GM23338 (cell line): ENCODE data around the gene MRTFA. TPM values are rescaled to one million over a fixed set of nuclear protein-coding genes. Genes with fewer than 3 reads are reported as not detected.

Source experiments
- ATAC-seq: fragments of 200-7000 bp; cut with Tn5 transposase; 3 replicates; pipeline ENCODE4 v1.9.1; 2020
- DNase-seq: peaks from one replicate; pipeline ENCODE4 v3.0.0-alpha.2; 2015; ENCODE audit warnings: low spot score
- H2AFZ ChIP-seq: fragments of 200-600 bp; sonication (generic); 2 replicates; pipeline ENCODE4 v1.8.0; 2016; ENCODE audit warnings: antibody characterized with exemption, mild to moderate bottlenecking, moderate library complexity
- H3F3A ChIP-seq: fragments of 200-600 bp; sonication (generic); replicated peaks from 2 replicates; pipeline ENCODE4 v1.8.0; 2017; ENCODE audit warnings: antibody characterized with exemption, mixed run types, low read depth
- H3K27ac ChIP-seq: fragments of 200-600 bp; sonication (generic); 2 replicates; pipeline ENCODE4 v1.6.1; 2016; ENCODE audit warnings: low read depth
- H3K27me3 ChIP-seq: fragments of 200-600 bp; sonication (generic); 2 replicates; pipeline ENCODE4 v1.8.0; 2016; ENCODE audit warnings: mild to moderate bottlenecking, mixed run types, moderate library complexity; ENCODE audit not compliant: insufficient read depth
- H3K36me3 ChIP-seq: fragments of 200-600 bp; sonication (generic); 2 replicates; pipeline ENCODE4 v1.8.0; 2016; ENCODE audit warnings: mild to moderate bottlenecking; ENCODE audit not compliant: insufficient read depth
- H3K4me1 ChIP-seq: fragments of 200-600 bp; sonication (generic); 2 replicates; pipeline ENCODE4 v1.8.0; 2016; ENCODE audit warnings: mild to moderate bottlenecking, moderate library complexity; ENCODE audit not compliant: insufficient read depth
- H3K4me2 ChIP-seq: fragments of 200-600 bp; sonication (generic); 2 replicates; pipeline ENCODE4 v1.7.1; 2017; ENCODE audit warnings: mixed run types
- H3K4me3 ChIP-seq: fragments of 200-600 bp; sonication (generic); 2 replicates; pipeline ENCODE4 v1.6.1; 2016; ENCODE audit warnings: mixed run types
- H3K79me2 ChIP-seq: fragments of 200-600 bp; sonication (generic); replicated peaks from 2 replicates; pipeline ENCODE4 v1.8.0; 2017; ENCODE audit warnings: mild to moderate bottlenecking; ENCODE audit not compliant: insufficient read depth
- H3K9me2 ChIP-seq: fragments of 200-600 bp; sonication (generic); 2 replicates; pipeline ENCODE4 v1.8.0; 2017; ENCODE audit not compliant: insufficient read depth
- H4K20me1 ChIP-seq: fragments of 200-600 bp; sonication (generic); replicated peaks from 2 replicates; pipeline ENCODE4 v1.8.0; 2017; ENCODE audit warnings: mild to moderate bottlenecking; ENCODE audit not compliant: insufficient read depth
- H3K27ac Mint-ChIP-seq: 2 replicates; pipeline ENCODE4 v1.8.0; 2020; ENCODE audit warnings: inconsistent platforms, mild to moderate bottlenecking, moderate library complexity, mixed read lengths
- H3K27me3 Mint-ChIP-seq: 3 replicates; pipeline ENCODE4 v1.8.0; 2022; ENCODE audit warnings: low read depth, mild to moderate bottlenecking, moderate library complexity, mixed read lengths, inconsistent platforms; ENCODE audit not compliant: insufficient read depth, poor library complexity
- H3K36me3 Mint-ChIP-seq: 3 replicates; pipeline ENCODE4 v1.8.0; 2021; ENCODE audit warnings: low read depth, mild to moderate bottlenecking, inconsistent platforms, moderate library complexity, mixed read lengths
- H3K4me1 Mint-ChIP-seq: 3 replicates; pipeline ENCODE4 v1.8.0; 2020; ENCODE audit warnings: mild to moderate bottlenecking, inconsistent platforms, mixed read lengths
- H3K4me3 Mint-ChIP-seq: 3 replicates; pipeline ENCODE4 v1.8.0; 2021; ENCODE audit warnings: moderate library complexity, mild to moderate bottlenecking, inconsistent platforms, mixed read lengths
- H3K9me3 Mint-ChIP-seq: 3 replicates; pipeline ENCODE4 v1.8.0; 2020; ENCODE audit warnings: moderate library complexity, mild to moderate bottlenecking, inconsistent platforms, mixed read lengths
- CREB1 ChIP-seq: fragments of 250-450 bp; sonication (Bioruptor Pico); IDR thresholded peaks from 2 replicates; pipeline ENCODE4 v1.5.0; 2020; ENCODE audit warnings: low read depth, mild to moderate bottlenecking, moderate library complexity
- CTCF ChIP-seq, 2 experiments: fragments of 200-600 bp in 1 of 2; sonication (generic) in 1 of 2; conservative IDR thresholded peaks; 2 replicates each; pipeline versions ENCODE4 v1.5.1 to v1.6.1; 2016 to 2017; ENCODE audit warnings: antibody characterized with exemption in 2 of 2, low read depth in 2 of 2, mild to moderate bottlenecking in 2 of 2, moderate library complexity in 1 of 2
- EZH2phosphoT487 ChIP-seq: fragments of 200-600 bp; sonication (generic); IDR thresholded peaks from one replicate; pipeline ENCODE4 v1.8.1; 2018; ENCODE audit warnings: antibody characterized with exemption; ENCODE audit not compliant: unreplicated experiment
- JUNB ChIP-seq: IDR thresholded peaks from one replicate; pipeline ENCODE4 v1.6.1; 2016; ENCODE audit warnings: antibody characterized with exemption; ENCODE audit not compliant: unreplicated experiment
- NANOG ChIP-seq: IDR thresholded peaks from 2 replicates; pipeline ENCODE4 v1.6.1; 2016; ENCODE audit warnings: antibody characterized with exemption, borderline replicate concordance
- STAT1 ChIP-seq: IDR thresholded peaks from one replicate; pipeline ENCODE4 v1.6.1; 2016; ENCODE audit warnings: antibody characterized with exemption; ENCODE audit not compliant: unreplicated experiment
- ZNF114 ChIP-seq: fragments of 250-450 bp; sonication (Bioruptor Pico); IDR thresholded peaks from 2 replicates; pipeline ENCODE4 v1.5.0; 2020; ENCODE audit warnings: mild to moderate bottlenecking, moderate library complexity
- ZNF331 ChIP-seq: fragments of 250-450 bp; sonication (Bioruptor Pico); IDR thresholded peaks from 2 replicates; pipeline ENCODE4 v1.5.0; 2020; ENCODE audit warnings: low read depth, mild to moderate bottlenecking, moderate library complexity
- ZNF462 ChIP-seq: fragments of 250-450 bp; sonication (Bioruptor Pico); IDR thresholded peaks from 2 replicates; pipeline ENCODE4 v1.5.0; 2020; ENCODE audit warnings: mild to moderate bottlenecking, moderate library complexity
- polyA plus RNA-seq: library from polyadenylated mRNA; unstranded; fragments of >200 nt; fragmentation: Nextera tagmentation; extraction: Ambion mirVana; gene quantifications from 2 replicates; pipeline ENCODE4 v1.2.1, GENCODE V29; 2016
- total RNA-seq: library from RNA; depleted of rRNA; stranded (reverse); fragments of >200 nt; shearing (Covaris generic); gene quantifications from 2 replicates; pipeline ENCODE4 v1.2.3, GENCODE V29; 2014
- TF ChIP-seq, protein P1 (sequence below): IDR thresholded peaks from one replicate; pipeline ENCODE4 v1.6.1; 2018; ENCODE audit warnings: antibody characterized with exemption; ENCODE audit not compliant: unreplicated experiment
- TF ChIP-seq, protein P2 (sequence below): IDR thresholded peaks from 2 replicates; pipeline ENCODE4 v1.6.1; 2016; ENCODE audit warnings: antibody characterized with exemption

The MRTFA gene
- total and polyA plus RNA-seq, 2 experiments from 2014 or later = 18.1 to 92.4 TPM

DNA sequence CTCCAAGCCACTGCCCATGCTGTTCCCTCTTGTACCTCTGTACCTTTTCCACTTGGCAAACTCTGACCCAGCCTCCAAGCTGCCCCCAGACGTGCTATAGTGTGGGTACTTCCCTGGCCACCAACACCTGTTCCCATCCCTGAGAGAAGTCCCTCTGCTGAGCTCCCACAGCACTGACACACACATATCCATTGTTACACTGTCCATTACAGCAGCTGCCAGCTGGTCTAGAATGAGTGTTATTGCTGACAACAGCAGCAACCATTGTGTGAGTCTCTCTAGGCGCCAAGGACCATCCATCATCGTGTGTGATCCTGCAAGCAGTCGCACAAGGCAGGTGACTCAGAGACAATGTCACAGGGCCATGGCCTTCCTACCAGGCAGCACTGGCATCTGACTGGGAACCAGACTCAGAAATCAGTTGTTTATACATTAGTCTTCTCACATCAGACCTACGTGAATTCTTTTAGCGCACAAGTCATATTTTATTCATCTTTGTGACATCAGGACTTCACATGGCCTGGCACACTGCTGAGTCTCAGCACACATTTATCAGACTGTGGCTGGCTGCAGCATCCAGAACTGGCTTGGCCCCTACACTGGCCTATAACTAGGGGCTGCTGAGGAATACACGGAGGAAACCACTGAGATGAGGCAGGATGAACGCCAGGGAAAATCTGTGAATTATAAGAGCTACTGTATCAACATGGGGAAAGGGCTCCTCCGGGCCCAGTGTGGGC, 209.8 kb downstream of the MRTFA start:
- Histone ChIP-seq H3F3A (no peaks in the 10 kb centered on the region), H4K20me1 (no peaks in the 10 kb centered on the region), H3K27me3 (no peaks in the 10 kb centered on the region), H3K36me3 (no peaks in the 10 kb centered on the region; the same call in 1 of the 2 replicates), H3K4me1 (no peaks in the 10 kb centered on the region), H3K79me2 (no peaks in the 10 kb centered on the region), H3K9me2 (no peaks in the 10 kb centered on the region), H2AFZ (no peak overlapping the region), H3K4me2 (no peak overlapping the region), H3K27ac (no peak overlapping the region), H3K4me3 (no peak overlapping the region)
- peak overlapping the region; percentile 25 for H3K27ac Mint-ChIP-seq
- peaks cover 27% of the 10 kb centered on the region for H3K36me3 Mint-ChIP-seq
- H3K4me3 Mint-ChIP-seq = no peak overlapping the region
- ATAC-seq = no peak
- H3K27me3 Mint-ChIP-seq = peaks cover 2% of the 10 kb centered on the region
- H3K4me1 Mint-ChIP-seq = no peaks in the 10 kb centered on the region; the same call in 2 of the 3 replicates
- H3K9me3 Mint-ChIP-seq = no peaks in the 10 kb centered on the region
- no peak for TF ChIP-seq NANOG
- TF ChIP-seq STAT1 = no peak
- TF ChIP-seq, protein P1, sequence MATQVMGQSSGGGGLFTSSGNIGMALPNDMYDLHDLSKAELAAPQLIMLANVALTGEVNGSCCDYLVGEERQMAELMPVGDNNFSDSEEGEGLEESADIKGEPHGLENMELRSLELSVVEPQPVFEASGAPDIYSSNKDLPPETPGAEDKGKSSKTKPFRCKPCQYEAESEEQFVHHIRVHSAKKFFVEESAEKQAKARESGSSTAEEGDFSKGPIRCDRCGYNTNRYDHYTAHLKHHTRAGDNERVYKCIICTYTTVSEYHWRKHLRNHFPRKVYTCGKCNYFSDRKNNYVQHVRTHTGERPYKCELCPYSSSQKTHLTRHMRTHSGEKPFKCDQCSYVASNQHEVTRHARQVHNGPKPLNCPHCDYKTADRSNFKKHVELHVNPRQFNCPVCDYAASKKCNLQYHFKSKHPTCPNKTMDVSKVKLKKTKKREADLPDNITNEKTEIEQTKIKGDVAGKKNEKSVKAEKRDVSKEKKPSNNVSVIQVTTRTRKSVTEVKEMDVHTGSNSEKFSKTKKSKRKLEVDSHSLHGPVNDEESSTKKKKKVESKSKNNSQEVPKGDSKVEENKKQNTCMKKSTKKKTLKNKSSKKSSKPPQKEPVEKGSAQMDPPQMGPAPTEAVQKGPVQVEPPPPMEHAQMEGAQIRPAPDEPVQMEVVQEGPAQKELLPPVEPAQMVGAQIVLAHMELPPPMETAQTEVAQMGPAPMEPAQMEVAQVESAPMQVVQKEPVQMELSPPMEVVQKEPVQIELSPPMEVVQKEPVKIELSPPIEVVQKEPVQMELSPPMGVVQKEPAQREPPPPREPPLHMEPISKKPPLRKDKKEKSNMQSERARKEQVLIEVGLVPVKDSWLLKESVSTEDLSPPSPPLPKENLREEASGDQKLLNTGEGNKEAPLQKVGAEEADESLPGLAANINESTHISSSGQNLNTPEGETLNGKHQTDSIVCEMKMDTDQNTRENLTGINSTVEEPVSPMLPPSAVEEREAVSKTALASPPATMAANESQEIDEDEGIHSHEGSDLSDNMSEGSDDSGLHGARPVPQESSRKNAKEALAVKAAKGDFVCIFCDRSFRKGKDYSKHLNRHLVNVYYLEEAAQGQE = no peak
- TF ChIP-seq JUNB = no peak
- no peak for TF ChIP-seq ZNF462
- no peak for TF ChIP-seq CTCF (conservative IDR thresholded peaks at IDR 0.05; ENCODE audit: low read depth in 2 of 2)
- no peak for TF ChIP-seq ZNF331
- no peak for TF ChIP-seq CREB1
- TF ChIP-seq, protein P2, sequence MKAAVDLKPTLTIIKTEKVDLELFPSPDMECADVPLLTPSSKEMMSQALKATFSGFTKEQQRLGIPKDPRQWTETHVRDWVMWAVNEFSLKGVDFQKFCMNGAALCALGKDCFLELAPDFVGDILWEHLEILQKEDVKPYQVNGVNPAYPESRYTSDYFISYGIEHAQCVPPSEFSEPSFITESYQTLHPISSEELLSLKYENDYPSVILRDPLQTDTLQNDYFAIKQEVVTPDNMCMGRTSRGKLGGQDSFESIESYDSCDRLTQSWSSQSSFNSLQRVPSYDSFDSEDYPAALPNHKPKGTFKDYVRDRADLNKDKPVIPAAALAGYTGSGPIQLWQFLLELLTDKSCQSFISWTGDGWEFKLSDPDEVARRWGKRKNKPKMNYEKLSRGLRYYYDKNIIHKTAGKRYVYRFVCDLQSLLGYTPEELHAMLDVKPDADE = no peak
- TF ChIP-seq ZNF114 (CRISPR knock-in tag) = no peak
- no peak for TF ChIP-seq EZH2phosphoT487
- DNase-seq = no peak
